HCT116 (cell line): ENCODE data around the gene PCDH20. TPM values are rescaled to one million over a fixed set of nuclear protein-coding genes. Genes with fewer than 3 reads are reported as not detected.

ENCODE experiments used
- ATAC-seq: fragments of 200-7000 bp; cut with Tn5 transposase; 2 replicates; pipeline ENCODE4 v1.9.1; 2020; ENCODE audit warnings: mild to moderate bottlenecking, moderate library complexity
- BruUV-seq: library from RNA; stranded (reverse); fragments of 400-500 nt; replicated peaks from 2 replicates; lab custom pipeline; 2021; lab: Mats Ljungman, UMichigan
- CTCF ChIA-PET: fragments of 300-600 bp; sonication (Branson Sonifier 250); formaldehyde crosslinking; loops from one replicate; lab custom pipeline; 2021; ENCODE audit warnings: antibody characterized with exemption; lab: Charles Lee
- POLR2A ChIA-PET: fragments of 300-600, 350-600 bp; sonication (Branson Sonifier 250); formaldehyde crosslinking; loops from one replicate; lab custom pipeline; 2021; ENCODE audit warnings: antibody characterized with exemption; lab: Charles Lee
- RAD21 ChIA-PET, 2 experiments: fragments of 300-600 bp; sonication (Branson Sonifier 250); formaldehyde crosslinking; loops; one replicate each; lab custom pipeline; 2023; ENCODE audit warnings: low total read pairs in 2 of 2; ENCODE audit not compliant: uncharacterized antibody in 2 of 2, unreplicated experiment in 2 of 2, low non-redundant PET in 1 of 2; lab: Charles Lee
- DNase-seq: peaks from one replicate; pipeline ENCODE4 v3.0.0-alpha.2; 2010; ENCODE audit warnings: low read depth, low spot score
- H2AFZ ChIP-seq: fragments of 200-600 bp; shearing (Covaris generic), sonication (generic); 2 replicates; pipeline ENCODE4 v1.6.1; 2017; ENCODE audit warnings: low read depth, mixed run types, mixed read lengths, antibody characterized with exemption, low read length; ENCODE audit not compliant: poor library complexity, severe bottlenecking
- H3K27ac ChIP-seq: 2 replicates; pipeline ENCODE4 v1.5.1; 2012; ENCODE audit warnings: low read depth, low read length
- H3K27me3 ChIP-seq: fragments of 200-600 bp; sonication (generic); 2 replicates; pipeline ENCODE4 v1.6.1; 2016; ENCODE audit warnings: mixed run types, low read length, mixed read lengths; ENCODE audit not compliant: insufficient read depth
- H3K36me3 ChIP-seq, 2 experiments: fragments of 200-500 bp in 1 of 2; fragments of 200-600 bp in 1 of 2; sonication (Bioruptor generic) in 1 of 2; sonication (generic) in 1 of 2; 2 replicates each; pipeline versions ENCODE4 v1.5.1 to v1.6.1; 2014 to 2016; ENCODE audit warnings: low read length in 2 of 2, inconsistent platforms in 1 of 2, mixed read lengths in 1 of 2, mixed run types in 1 of 2; ENCODE audit not compliant: insufficient read depth in 2 of 2, control insufficient read depth in 1 of 2
- H3K4me1 ChIP-seq, 2 experiments: fragments of 200-600 bp in 1 of 2; sonication (generic) in 1 of 2; 2 replicates each; pipeline versions ENCODE4 v1.5.1 to v1.6.1; 2012 to 2017; ENCODE audit warnings: low read length in 2 of 2, inconsistent platforms in 1 of 2, mild to moderate bottlenecking in 1 of 2, mixed read lengths in 1 of 2, mixed run types in 1 of 2, moderate library complexity in 1 of 2; ENCODE audit not compliant: insufficient read depth in 2 of 2, control insufficient read depth in 1 of 2
- H3K4me2 ChIP-seq: fragments of 200-600 bp; sonication (generic); 2 replicates; pipeline ENCODE4 v1.6.1; 2017; ENCODE audit warnings: mixed run types, low read length, mixed read lengths
- H3K4me3 ChIP-seq, 2 experiments: fragments of 200-600 bp in 1 of 2; sonication (generic) in 1 of 2; replicated peaks in 1 of 2; 2 replicates each; pipeline ENCODE4 v1.5.1; 2011 to 2016; ENCODE audit warnings: low read length in 2 of 2, control low read depth in 1 of 2, low read depth in 1 of 2, mild to moderate bottlenecking in 1 of 2, mixed read lengths in 1 of 2, mixed run types in 1 of 2
- H3K79me2 ChIP-seq: fragments of 200-600 bp; sonication (generic); 2 replicates; pipeline ENCODE4 v1.6.1; 2017; ENCODE audit warnings: mild to moderate bottlenecking, mixed run types, low read length, moderate library complexity, mixed read lengths; ENCODE audit not compliant: insufficient read depth
- H3K9ac ChIP-seq: fragments of 200-600 bp; sonication (generic); 2 replicates; pipeline ENCODE4 v1.6.1; 2016; ENCODE audit warnings: low read length, mixed read lengths
- H3K9me2 ChIP-seq: fragments of 200-600 bp; sonication (generic), shearing (Covaris generic); 2 replicates; pipeline ENCODE4 v1.6.1; 2017; ENCODE audit warnings: mixed run types, mild to moderate bottlenecking, moderate library complexity; ENCODE audit not compliant: insufficient read depth
- H3K9me3 ChIP-seq, 2 experiments: fragments of 200-500 bp in 1 of 2; fragments of 200-600 bp in 1 of 2; sonication (Bioruptor generic) in 1 of 2; sonication (generic) in 1 of 2; 2 replicates each; pipeline ENCODE4 v1.6.1; 2014 to 2017; ENCODE audit warnings: low read length in 2 of 2, mixed read lengths in 2 of 2, inconsistent platforms in 1 of 2, low read depth in 1 of 2, mild to moderate bottlenecking in 1 of 2, mixed run types in 1 of 2, moderate library complexity in 1 of 2; ENCODE audit not compliant: control insufficient read depth in 1 of 2, insufficient read depth in 1 of 2
- H4K20me1 ChIP-seq: fragments of 200-600 bp; sonication (generic), shearing (Covaris generic); 2 replicates; pipeline ENCODE4 v1.6.1; 2017; ENCODE audit warnings: mixed run types, mild to moderate bottlenecking, moderate library complexity; ENCODE audit not compliant: insufficient read depth
- ATF3 ChIP-seq: IDR thresholded peaks from 2 replicates; pipeline ENCODE4 v1.6.1; 2012
- CBX3 ChIP-seq: IDR thresholded peaks from 2 replicates; pipeline ENCODE4 v1.6.1; 2012; ENCODE audit warnings: low read depth
- CTCF ChIP-seq, 3 experiments: fragments of 200-600 bp in 1 of 3; sonication (generic) in 1 of 3; IDR thresholded peaks in 2 of 3; conservative IDR thresholded peaks in 1 of 3; 2 replicates each; pipeline ENCODE4 v1.5.1; 2012 to 2017; ENCODE audit warnings: low read depth in 2 of 3, low read length in 2 of 3, antibody characterized with exemption in 1 of 3, borderline replicate concordance in 1 of 3, control low read depth in 1 of 3, mild to moderate bottlenecking in 1 of 3, mixed read lengths in 1 of 3, mixed run types in 1 of 3, moderate library complexity in 1 of 3; ENCODE audit not compliant: insufficient read depth in 1 of 3
- ELF1 ChIP-seq: IDR thresholded peaks from 2 replicates; pipeline ENCODE4 v1.6.1; 2012; ENCODE audit warnings: low read depth, borderline replicate concordance
- EZH2phosphoT487 ChIP-seq: fragments of 200-600 bp; IDR thresholded peaks from 2 replicates; pipeline ENCODE4 v1.6.1; 2018; ENCODE audit warnings: antibody characterized with exemption, borderline replicate concordance
- FOSL1 ChIP-seq: IDR thresholded peaks from 2 replicates; pipeline ENCODE4 v1.6.1; 2012; ENCODE audit warnings: low read depth
- JUND ChIP-seq: IDR thresholded peaks from 2 replicates; pipeline ENCODE4 v1.6.1; 2012
- POLR2A ChIP-seq: IDR thresholded peaks from 2 replicates; pipeline ENCODE4 v1.7.0; 2011; ENCODE audit warnings: borderline replicate concordance; ENCODE audit not compliant: insufficient read depth, insufficient read length; ENCODE audit errors: extremely low read depth
- POLR2AphosphoS5 ChIP-seq: IDR thresholded peaks from 2 replicates; pipeline ENCODE4 v1.6.1; 2011; ENCODE audit warnings: mild to moderate bottlenecking, low read depth, low read length, moderate library complexity
- RAD21 ChIP-seq: IDR thresholded peaks from 2 replicates; pipeline ENCODE4 v1.6.1; 2012; ENCODE audit warnings: low read depth, mild to moderate bottlenecking
- SIN3A ChIP-seq: IDR thresholded peaks from 2 replicates; pipeline ENCODE4 v1.6.1; 2012; ENCODE audit warnings: low read depth
- YY1 ChIP-seq: IDR thresholded peaks from 2 replicates; pipeline ENCODE4 v1.6.1; 2011; ENCODE audit warnings: low read length, low read depth, moderate library complexity, mild to moderate bottlenecking; ENCODE audit not compliant: insufficient replicate concordance; ENCODE audit errors: extremely low read depth
- ZFX ChIP-seq: fragments of 450-650 bp; IDR thresholded peaks from 2 replicates; pipeline ENCODE4 v1.6.1; 2017
- intact Hi-C: fragments of 100-400 bp; cut with micrococcal nuclease; formaldehyde crosslinking; loops from 2 replicates; pipeline ENCODE4 v1.10.0; 2022
- total RNA-seq: library from RNA; stranded (reverse); gene quantifications from one replicate; pipeline ENCODE4 v1.2.1, GENCODE V29; 2021; ENCODE audit not compliant: unreplicated experiment
- TF ChIP-seq, protein P1 (sequence below): IDR thresholded peaks from 2 replicates; pipeline ENCODE4 v1.6.1; 2011; ENCODE audit warnings: mild to moderate bottlenecking, low read length, moderate library complexity; ENCODE audit not compliant: insufficient replicate concordance; ENCODE audit errors: extremely low read depth

Gene PCDH20
- total RNA-seq, 1 experiment from 2014 or later = not detected

DNA sequence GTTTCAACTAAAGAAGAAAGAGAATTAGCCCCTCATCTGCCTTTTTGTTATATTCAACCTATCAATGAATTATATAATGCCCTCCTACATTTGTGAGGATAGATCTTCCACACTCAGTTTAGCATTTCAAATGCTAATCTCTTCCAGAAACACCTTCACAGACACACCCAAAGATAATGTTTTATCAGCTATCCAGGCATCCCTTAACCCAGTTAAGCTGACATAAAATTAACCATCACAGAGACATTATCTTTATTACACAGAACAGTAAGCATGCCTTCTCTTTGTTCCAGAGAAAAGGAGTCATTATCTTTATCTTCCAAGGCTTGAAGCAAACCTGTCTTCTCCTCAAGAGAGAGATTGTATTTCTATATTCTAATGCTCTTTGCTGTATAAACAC is 53.1 kb downstream of the PCDH20 start:
- no peak for TF ChIP-seq CTCF (IDR thresholded peaks at IDR 0.05 in 2 of 3, conservative IDR thresholded peaks at IDR 0.05 in 1 of 3; ENCODE audit: borderline replicate concordance in 1 of 3, insufficient read depth in 1 of 3, low read depth in 2 of 3, low read length in 2 of 3)
- no peak for TF ChIP-seq CBX3
- no peak for TF ChIP-seq JUND
- no peak for TF ChIP-seq RAD21
- no peak for TF ChIP-seq EZH2phosphoT487
- TF ChIP-seq POLR2AphosphoS5 = no peak
- no peak for TF ChIP-seq ELF1
- TF ChIP-seq POLR2A = no peak
- no peak for TF ChIP-seq SIN3A
- TF ChIP-seq FOSL1 = no peak
- TF ChIP-seq YY1 = no peak
- TF ChIP-seq ZFX = no peak
- TF ChIP-seq, protein P1, sequence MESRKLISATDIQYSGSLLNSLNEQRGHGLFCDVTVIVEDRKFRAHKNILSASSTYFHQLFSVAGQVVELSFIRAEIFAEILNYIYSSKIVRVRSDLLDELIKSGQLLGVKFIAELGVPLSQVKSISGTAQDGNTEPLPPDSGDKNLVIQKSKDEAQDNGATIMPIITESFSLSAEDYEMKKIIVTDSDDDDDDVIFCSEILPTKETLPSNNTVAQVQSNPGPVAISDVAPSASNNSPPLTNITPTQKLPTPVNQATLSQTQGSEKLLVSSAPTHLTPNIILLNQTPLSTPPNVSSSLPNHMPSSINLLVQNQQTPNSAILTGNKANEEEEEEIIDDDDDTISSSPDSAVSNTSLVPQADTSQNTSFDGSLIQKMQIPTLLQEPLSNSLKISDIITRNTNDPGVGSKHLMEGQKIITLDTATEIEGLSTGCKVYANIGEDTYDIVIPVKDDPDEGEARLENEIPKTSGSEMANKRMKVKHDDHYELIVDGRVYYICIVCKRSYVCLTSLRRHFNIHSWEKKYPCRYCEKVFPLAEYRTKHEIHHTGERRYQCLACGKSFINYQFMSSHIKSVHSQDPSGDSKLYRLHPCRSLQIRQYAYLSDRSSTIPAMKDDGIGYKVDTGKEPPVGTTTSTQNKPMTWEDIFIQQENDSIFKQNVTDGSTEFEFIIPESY = no peak
- TF ChIP-seq ATF3 = no peak
- intact Hi-C loops = no loop called here

More for the DNA sequence above, 53.1 kb downstream of the PCDH20 start:
- H3K9me2 ChIP-seq = no peaks in the 10 kb centered on the region
- H3K9ac ChIP-seq = no peak overlapping the region
- ChIA-PET RAD21 (no interaction called here), CTCF (no interaction called here), POLR2A (no interaction called here)
- DNase-seq = no peak
- H4K20me1 ChIP-seq = no peaks in the 10 kb centered on the region
- H3K27ac ChIP-seq = no peak overlapping the region
- H2AFZ ChIP-seq = no peak overlapping the region
- BruUV-seq = no TSS peak
- H3K4me1 ChIP-seq = no peaks in the 10 kb centered on the region
- H3K79me2 ChIP-seq = no peaks in the 10 kb centered on the region
- no peak overlapping the region for H3K4me2 ChIP-seq
- no peak for ATAC-seq
- no peaks in the 10 kb centered on the region for H3K27me3 ChIP-seq
- no peaks in the 10 kb centered on the region for H3K9me3 ChIP-seq
- H3K36me3 ChIP-seq = no peaks in the 10 kb centered on the region
- H3K4me3 ChIP-seq = no peak overlapping the region
